DOHH2 (cell line): ENCODE results near the gene GATA3.

ENCODE experiments used
- CTCF ChIP-seq: fragments of 200-600 bp; sonication (generic); IDR thresholded peaks from one replicate; pipeline ENCODE4 v1.5.1; 2014; ENCODE audit warnings: antibody characterized with exemption, mild to moderate bottlenecking, low read depth, low read length; ENCODE audit not compliant: poor library complexity, severe bottlenecking
- EZH2phosphoT487 ChIP-seq: fragments of 200-600 bp; sonication (generic); IDR thresholded peaks from 2 replicates; pipeline ENCODE4 v1.6.1; 2017; ENCODE audit warnings: borderline replicate concordance, mild to moderate bottlenecking, antibody characterized with exemption, low read length, moderate library complexity, mixed read lengths

GRCh38 chr10:8035006-8035640 lies 19.4 kb upstream of the GATA3 start:
- TF ChIP-seq CTCF, result no peak
- TF ChIP-seq EZH2phosphoT487, result no peak
